HG03066 (cell line): Measurements from ENCODE around the gene ELF5.

Experiments used
- ATAC-seq: cut with Tn5 transposase; IDR thresholded peaks from one replicate; pipeline ENCODE4 v1.9.1; 2021; ENCODE audit warnings: low read depth; ENCODE audit not compliant: unreplicated experiment

Gene ELF5

DNA sequence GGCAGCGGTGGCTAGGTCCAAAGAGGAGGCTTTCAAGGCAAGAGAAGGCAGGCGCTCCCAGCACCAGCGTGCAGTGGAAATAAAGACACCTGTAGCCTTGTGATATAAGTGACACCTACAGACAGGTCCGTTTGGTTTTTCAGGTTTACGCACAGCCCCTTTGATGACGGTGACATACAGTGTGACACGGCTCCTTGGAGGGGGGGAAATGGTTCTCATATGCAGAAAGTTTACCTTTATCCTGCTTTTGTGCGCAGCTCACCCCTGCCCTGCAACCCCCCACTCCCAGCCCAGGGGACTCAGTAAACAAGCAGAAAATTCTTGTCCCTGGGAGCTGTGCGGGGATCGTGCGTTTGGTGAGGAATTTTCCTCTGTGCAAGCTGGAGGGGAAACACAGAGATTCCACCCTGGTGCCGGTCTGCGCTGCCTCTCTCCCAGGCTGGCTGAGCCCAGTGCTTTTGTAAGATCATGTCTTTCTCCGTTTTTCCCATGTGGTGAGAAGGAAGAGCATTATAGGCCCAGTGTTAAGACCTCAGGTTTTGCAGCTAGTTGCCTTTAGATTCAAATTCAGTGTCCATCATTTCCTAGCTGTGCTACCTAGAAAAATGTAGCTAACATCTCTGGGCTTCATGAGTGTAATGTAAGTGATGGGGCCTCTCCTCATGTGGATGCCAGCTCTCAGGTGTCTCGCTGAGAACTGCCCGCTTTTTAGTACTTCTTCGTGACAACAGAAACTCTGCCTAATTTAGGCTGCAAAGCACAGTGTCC lies at the start of gene ELF5:
Gene ELF5 (minus strand): TSS at position 113 of the 768 bp plus-strand sequence. CDS start 8,045 bp downstream, outside the sequence.
- ATAC-seq, result no peak

DNA sequence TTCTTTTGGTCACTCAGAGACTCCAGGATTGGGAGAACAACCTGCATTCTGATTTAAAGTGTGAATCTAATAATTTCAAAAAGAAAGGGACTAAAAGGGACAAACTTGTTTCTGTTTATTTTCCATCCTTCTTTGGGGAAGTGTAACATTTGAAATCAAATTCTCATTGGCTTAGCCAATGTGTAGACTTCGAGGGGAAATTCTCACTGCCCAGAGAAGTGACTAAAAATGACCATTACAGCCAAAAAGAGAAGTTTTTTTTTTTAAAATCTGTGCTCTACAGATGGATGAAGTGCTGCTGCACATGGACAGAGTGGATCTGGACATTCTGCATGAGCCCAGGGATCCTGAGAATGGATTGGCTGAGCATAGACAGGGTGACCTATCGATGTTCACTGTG lies 49.4 kb upstream of the ELF5 start:
- no peak for ATAC-seq

- ATAC-seq, result no peak
Measured at GRCh38 chr11:34560511-34560910, 46.9 kb upstream of the ELF5 start.

DNA sequence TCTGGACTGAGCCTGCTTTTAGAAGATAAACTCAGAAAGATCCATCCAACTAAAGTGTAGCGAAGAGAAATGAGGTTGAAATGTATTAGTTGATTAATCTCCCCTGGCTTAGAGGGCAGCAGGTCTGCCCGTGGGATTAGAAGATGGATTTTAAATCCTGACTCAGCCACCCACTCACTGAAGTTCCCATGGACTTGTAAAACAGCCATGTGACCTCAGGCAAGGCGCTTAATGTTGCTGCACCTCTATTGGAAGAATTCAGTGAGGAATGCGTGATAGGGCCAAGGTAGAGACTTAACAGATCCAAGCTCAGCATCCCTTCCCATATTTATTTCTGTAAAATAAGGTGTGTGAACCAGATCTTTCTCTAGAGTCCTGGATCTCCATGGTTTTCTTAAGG lies 45.1 kb upstream of the ELF5 start:
- ATAC-seq, result no peak

- no peak for ATAC-seq
Measured at GRCh38 chr11:34558211-34558610, 44.6 kb upstream of the ELF5 start.

DNA sequence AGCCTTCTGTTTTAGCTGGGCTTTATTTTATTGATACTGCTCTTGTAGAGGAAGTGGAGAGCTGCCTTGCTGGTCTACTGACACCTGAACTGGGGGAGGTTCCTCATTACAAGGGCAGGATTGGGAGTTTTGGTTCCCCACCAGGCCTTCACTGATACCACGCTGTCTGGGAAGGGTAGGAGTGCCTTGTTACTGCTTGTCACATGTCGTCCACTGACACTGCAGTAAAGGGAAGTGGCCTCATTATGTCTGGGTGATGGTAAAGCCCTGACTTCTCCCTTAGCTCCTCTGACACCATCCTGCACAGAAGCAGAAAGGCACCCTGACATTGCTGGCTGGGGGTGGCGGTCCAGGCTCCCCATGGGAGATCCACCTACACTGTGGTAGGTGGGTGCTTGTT lies 38.7 kb upstream of the ELF5 start:
- ATAC-seq, result no peak

DNA sequence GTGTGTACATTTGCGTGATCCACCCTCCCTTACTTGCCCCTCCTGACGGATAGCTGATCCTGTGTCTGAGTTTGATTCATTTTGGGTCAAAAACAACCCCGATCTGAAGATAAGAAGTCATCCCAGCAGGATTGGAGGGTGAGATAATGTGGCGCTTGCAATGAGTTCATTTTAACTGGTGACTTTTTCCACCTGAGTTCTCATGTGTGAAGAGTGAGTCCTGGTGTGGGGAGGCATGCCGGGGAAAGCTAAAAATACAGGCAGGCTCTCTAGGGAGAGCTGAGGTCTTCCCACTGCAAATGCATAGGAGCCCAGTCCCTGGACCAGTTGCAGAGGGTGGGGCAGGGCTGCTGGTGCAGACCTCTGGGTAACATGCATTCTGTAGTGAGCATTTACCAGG lies 35.7 kb upstream of the ELF5 start:
- ATAC-seq, result no peak

DNA sequence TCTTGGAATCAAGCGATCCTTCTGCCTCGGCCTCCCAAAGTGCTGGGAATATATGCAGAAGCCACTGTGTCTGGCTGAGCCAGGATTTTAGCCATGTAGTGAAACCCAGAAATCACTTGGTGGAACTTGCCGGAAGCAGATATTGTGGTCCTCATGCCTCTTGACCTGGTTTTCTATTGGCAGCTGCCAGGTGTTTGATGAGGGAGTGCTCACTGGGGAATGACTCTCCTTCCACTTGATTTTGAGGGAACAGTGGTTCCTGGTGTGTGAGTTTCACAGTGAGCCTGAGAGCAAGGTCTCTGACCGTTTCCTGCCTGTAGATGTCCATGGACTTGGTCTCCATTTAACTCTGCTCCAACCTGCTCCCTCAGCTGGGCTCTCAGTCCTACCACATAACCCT lies 34.7 kb upstream of the ELF5 start:
- no peak for ATAC-seq

DNA sequence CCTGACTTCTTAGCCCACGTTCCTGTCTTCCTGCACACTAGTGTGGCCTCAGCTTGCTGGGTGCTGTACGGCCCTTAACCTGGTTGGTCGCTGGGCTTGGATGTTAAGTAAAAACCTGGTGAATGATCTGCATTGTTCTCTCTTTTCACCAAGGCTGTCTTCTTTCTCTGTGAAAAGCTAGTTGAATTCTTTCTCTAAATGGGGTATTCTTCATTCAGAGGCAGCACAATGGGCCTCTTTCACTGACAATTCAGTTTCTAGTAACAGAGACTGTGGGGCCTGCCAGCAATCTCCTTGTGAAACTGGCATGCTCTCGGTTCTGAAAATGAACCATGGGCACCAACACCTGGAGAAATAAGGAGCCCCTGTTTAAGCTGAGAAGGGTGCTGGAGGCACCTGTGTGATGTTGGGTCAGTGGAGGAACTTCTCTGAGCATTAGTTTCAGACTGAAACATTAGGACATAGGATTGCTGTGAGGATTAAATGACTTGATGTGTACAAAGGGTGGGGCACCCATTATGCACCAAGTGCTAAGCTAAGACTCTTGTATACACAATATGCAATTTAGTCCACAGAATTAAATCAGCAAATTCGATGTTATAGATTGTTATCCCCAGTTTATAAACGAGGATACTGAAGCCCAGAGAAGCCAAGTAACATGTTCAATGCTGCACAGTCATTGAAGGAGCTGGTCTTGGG lies 33.1 kb upstream of the ELF5 start:
- ATAC-seq, result no peak

- no peak for ATAC-seq
Measured at GRCh38 chr11:34542089-34542488, 28.5 kb upstream of the ELF5 start.

GRCh38 chr11:34540870-34541269 lies 27.3 kb upstream of the ELF5 start:
- ATAC-seq, result no peak

DNA sequence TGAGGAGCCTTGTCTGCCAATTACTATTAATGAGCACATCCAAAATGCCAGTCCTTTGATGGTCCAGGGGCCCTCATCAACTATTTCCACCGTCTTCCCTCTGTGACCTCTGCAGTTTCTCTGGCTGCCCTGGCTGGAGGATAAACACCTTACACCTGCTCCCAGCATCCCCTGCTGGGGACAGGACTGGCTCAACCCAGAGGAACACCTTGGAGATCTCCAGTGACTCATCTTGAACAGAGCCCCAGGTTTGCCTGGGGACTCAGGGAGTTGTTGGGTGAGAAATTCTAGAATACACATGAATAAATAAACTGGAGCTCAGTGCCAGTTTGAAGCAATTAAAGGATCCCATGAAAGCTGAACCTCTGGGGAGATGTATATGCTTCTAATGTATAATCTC lies 24.0 kb upstream of the ELF5 start:
- no peak for ATAC-seq

DNA sequence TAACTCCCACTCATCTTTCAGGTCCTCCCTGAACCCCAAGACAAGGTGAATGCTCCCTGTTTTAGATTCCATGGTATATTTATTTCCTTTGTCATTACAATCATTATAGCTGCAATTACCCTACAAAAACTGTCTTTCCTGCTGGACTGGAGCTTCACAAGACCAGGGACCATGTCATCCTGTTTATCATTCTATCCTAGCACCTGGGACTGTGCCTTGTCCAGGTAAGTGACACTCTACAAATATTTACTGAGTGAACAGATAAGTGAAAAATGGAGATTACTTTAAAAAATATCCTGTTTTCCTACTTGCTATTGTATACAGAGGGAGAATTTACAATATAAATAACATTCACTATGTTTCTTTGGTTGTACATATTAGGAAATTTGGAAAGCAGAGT lies 22.5 kb upstream of the ELF5 start:
- ATAC-seq, result no peak

DNA sequence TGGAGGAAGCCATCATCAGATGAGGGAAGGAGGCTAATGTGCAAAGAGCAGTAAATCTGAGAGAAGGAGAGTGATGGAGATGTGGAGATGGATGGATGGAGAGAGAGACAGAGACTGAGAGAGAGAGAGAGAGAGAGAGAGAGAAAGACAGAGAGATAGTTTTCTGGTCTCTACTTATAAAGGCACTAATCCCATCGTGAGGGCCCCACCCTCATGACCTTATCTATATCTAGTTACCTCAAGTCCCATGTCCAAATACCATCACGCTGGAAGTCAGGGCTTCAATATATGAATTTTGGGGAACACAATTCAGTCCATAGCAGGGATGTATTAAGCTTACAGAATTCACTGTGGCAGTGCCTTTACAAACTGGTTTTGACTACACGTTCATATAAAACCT lies 21.2 kb upstream of the ELF5 start:
- ATAC-seq, result no peak

- no peak for ATAC-seq
Measured at GRCh38 chr11:34531663-34532062, 18.1 kb upstream of the ELF5 start.

- ATAC-seq, result no peak
Measured at GRCh38 chr11:34530545-34531234, 17.1 kb upstream of the ELF5 start.

- no peak for ATAC-seq
Measured at GRCh38 chr11:34529643-34530042, 16.0 kb upstream of the ELF5 start.

- ATAC-seq, result no peak
Measured at GRCh38 chr11:34528072-34528471, 14.5 kb upstream of the ELF5 start.

DNA sequence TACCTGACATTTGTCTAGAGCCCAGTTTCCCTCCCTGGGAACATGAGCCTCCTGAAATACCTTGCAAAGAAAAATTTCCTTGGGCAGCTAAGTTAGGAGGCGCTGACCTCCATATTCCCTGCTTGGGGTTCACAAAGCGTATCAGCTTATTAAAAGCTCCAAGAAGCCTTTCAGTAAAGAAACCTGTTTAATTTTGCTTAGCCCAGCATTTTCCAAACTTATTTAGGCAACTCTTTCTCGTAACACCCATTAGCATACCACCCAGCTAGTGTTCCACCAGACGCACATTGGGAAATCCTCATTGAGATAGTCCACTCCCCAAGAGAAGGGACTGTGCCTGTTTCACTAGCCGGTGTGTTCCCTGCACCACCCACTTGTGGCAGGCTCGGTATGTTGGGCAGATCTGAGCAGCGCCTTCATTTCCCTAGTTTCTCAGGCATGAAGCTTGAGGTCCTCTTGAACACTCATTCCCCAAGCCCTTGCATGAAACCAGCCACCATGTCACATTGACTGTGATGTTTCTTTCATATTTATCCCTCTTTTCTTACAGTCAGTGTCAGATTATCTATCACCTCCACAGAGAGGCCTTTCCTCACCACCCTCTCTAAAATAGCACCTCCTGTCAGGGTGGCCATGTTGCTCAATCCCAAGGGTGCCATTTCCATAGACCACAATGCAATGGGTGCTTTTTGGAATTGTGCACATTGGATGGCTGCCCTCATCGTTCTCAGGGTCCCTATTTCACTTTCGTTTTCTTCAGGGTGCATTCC lies 12.5 kb upstream of the ELF5 start:
- ATAC-seq, result no peak

DNA sequence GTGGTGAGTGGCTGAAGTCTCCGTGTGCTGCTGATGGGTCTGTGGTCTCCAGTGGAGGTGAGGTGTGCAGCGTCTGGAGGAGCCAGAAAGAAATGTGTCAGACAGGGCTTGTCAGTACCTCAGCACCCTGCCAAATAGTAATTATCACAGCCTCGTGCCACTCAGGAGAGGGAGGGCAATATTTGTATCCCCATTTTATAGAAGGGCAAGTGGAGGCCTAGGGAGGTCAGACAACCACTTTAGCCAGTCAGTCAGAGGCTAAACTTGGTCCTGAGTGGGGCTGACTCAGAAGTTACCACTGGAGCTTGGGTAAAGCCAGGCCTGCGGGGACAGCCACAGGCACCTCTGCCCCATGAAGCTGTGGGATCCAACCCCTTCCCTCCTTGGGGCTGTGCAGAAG lies 11.5 kb upstream of the ELF5 start:
- no peak for ATAC-seq

- ATAC-seq, result no peak
Measured at GRCh38 chr11:34524696-34525095, 11.1 kb upstream of the ELF5 start.
